Astrocyte of the hippocampus (primary cell): ENCODE results near the gene C2orf76.
A peak's percentile ranks its signal among the peaks of the same experiment; 100 is the strongest.
"Not testable (repeated sequence)": the region's sequence is repeated elsewhere in the genome, so short reads cannot be mapped to it uniquely, and the experiment has no call there.

ENCODE experiments used
- DNase-seq: peaks from one replicate; pipeline ENCODE4 v3.0.0; 2011; ENCODE audit warnings: low read depth, low spot score

C2orf76 gene

GRCh38 chr2:119377294-119377992 lies 10.8 kb upstream of the C2orf76 start:
- DNase-seq: no peak

- DNase-seq: no peak
Observed at GRCh38 chr2:119376810-119377209, 10.2 kb upstream of the C2orf76 start.

GRCh38 chr2:119376406-119376805 lies 9.8 kb upstream of the C2orf76 start:
- DNase-seq: not testable (repeated sequence)

- not testable (repeated sequence) for DNase-seq
Observed at GRCh38 chr2:119373907-119374745, 7.5 kb upstream of the C2orf76 start.

- no peak for DNase-seq
Observed at GRCh38 chr2:119372778-119373568, 6.3 kb upstream of the C2orf76 start.

GRCh38 chr2:119371111-119371510 lies 4.5 kb upstream of the C2orf76 start:
- DNase-seq: no peak

- DNase-seq: no peak
Observed at GRCh38 chr2:119369845-119370244, 3.2 kb upstream of the C2orf76 start.

GRCh38 chr2:119367472-119368099 lies 952 bp upstream of the C2orf76 start:
- DNase-seq: peak; percentile 58

GRCh38 chr2:119366161-119366648 lies 429 bp downstream of the C2orf76 start:
- DNase-seq: no peak

- no peak for DNase-seq
Observed at GRCh38 chr2:119365436-119365835, 1.2 kb downstream of the C2orf76 start.

GRCh38 chr2:119364798-119365197 lies 1.8 kb downstream of the C2orf76 start:
- DNase-seq: no peak

- no peak for DNase-seq
Observed at GRCh38 chr2:119360423-119360966, 6.1 kb downstream of the C2orf76 start.

- DNase-seq: no peak
Observed at GRCh38 chr2:119359774-119360173, 6.9 kb downstream of the C2orf76 start.

GRCh38 chr2:119354860-119355259 lies 11.8 kb downstream of the C2orf76 start:
- no peak for DNase-seq

GRCh38 chr2:119352357-119352756 lies 14.3 kb downstream of the C2orf76 start:
- peak; percentile 38 for DNase-seq

GRCh38 chr2:119350311-119350998 lies 16.2 kb downstream of the C2orf76 start:
- DNase-seq: no peak

GRCh38 chr2:119349289-119349688 lies 17.3 kb downstream of the C2orf76 start:
- DNase-seq: no peak

- DNase-seq: no peak
Observed at GRCh38 chr2:119341684-119342083, 24.9 kb downstream of the C2orf76 start.

- no peak for DNase-seq
Observed at GRCh38 chr2:119339562-119339923, 27.1 kb downstream of the C2orf76 start.

GRCh38 chr2:119338826-119339561 lies 27.6 kb downstream of the C2orf76 start:
- DNase-seq: no peak
